Parathyroid adenoma (tissue), 2 donors: ENCODE data around the gene TBL1Y.

ENCODE experiments used
- H2AFZ ChIP-seq: fragments of 300-600 bp; sonication (generic); one replicate; pipeline ENCODE4 v1.7.0; 2017; ENCODE audit warnings: antibody characterized with exemption, mild to moderate bottlenecking
- H3K27ac ChIP-seq: fragments of 300-600 bp; sonication (generic); one replicate; pipeline ENCODE4 v1.7.0; 2017
- H3K27me3 ChIP-seq: fragments of 300-600 bp; sonication (generic); one replicate; pipeline ENCODE4 v1.7.0; 2017; ENCODE audit warnings: low read length; ENCODE audit not compliant: control insufficient read depth, insufficient read depth
- H3K36me3 ChIP-seq: fragments of 300-600 bp; sonication (generic); one replicate; pipeline ENCODE4 v1.7.0; 2017; ENCODE audit warnings: low read length; ENCODE audit not compliant: control insufficient read depth, insufficient read depth
- H3K4me1 ChIP-seq: fragments of 300-600 bp; sonication (generic); one replicate; pipeline ENCODE4 v1.7.0; 2017; ENCODE audit warnings: control low read depth
- H3K4me2 ChIP-seq: fragments of 300-600 bp; sonication (generic); one replicate; pipeline ENCODE4 v1.7.0; 2017; ENCODE audit warnings: low read length
- H3K4me3 ChIP-seq: fragments of 300-600 bp; sonication (generic); one replicate; pipeline ENCODE4 v1.7.0; 2017; ENCODE audit warnings: low read depth, low read length
- H3K79me2 ChIP-seq: fragments of 300-600 bp; sonication (generic); one replicate; pipeline ENCODE4 v1.7.0; 2017; ENCODE audit warnings: control low read depth
- H3K9ac ChIP-seq: fragments of 300-600 bp; sonication (generic); one replicate; pipeline ENCODE4 v1.7.0; 2017; ENCODE audit warnings: mild to moderate bottlenecking
- H3K9me3 ChIP-seq: fragments of 300-600 bp; sonication (generic); one replicate; pipeline ENCODE4 v1.7.0; 2017; ENCODE audit warnings: low read length; ENCODE audit not compliant: control insufficient read depth
- CTCF ChIP-seq: fragments of 300-600 bp; sonication (generic); IDR thresholded peaks from one replicate; pipeline ENCODE4 v1.7.0; 2017; ENCODE audit warnings: antibody characterized with exemption, mild to moderate bottlenecking
- donor health status: primary hyperparathyroidism.

The TBL1Y gene

DNA sequence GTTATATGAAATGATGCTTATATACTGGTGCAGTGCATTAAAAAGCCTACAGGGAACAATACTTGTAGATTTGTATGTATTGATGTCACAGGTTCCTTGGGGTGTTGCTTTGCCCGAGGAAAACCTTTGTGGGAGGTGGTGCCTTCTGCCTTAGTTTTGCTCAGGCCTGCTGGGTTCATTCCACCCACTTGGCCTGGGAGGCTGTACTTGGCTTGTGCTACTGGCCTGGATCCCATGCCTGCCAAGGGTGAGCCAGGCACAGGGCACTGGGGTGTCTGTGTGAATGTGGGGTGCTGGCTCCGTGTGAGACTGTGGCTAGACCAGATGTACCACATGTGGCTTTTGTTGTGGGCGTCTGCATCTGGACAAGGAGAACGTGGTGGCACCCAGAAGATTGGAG, 17.8 kb downstream of the TBL1Y start:
- TF ChIP-seq CTCF: no peak
- Histone ChIP-seq H3K4me3 (no peak overlapping the region), H3K36me3 (no peaks in the 10 kb centered on the region), H3K4me1 (no peaks in the 10 kb centered on the region), H3K9me3 (no peaks in the 10 kb centered on the region), H3K9ac (no peak overlapping the region), H2AFZ (no peak overlapping the region), H3K27me3 (no peaks in the 10 kb centered on the region), H3K4me2 (no peak overlapping the region), H3K79me2 (no peaks in the 10 kb centered on the region), H3K27ac (no peak overlapping the region)

GRCh38 chrY:6929237-6929636, 18.7 kb downstream of the TBL1Y start:
- no peaks in the 10 kb centered on the region for H3K36me3 ChIP-seq
- H3K9ac ChIP-seq: no peak overlapping the region
- H3K27ac ChIP-seq: no peak overlapping the region
- H3K4me3 ChIP-seq: no peak overlapping the region
- H3K79me2 ChIP-seq: no peaks in the 10 kb centered on the region
- H3K9me3 ChIP-seq: no peaks in the 10 kb centered on the region
- no peak overlapping the region for H3K4me2 ChIP-seq
- no peaks in the 10 kb centered on the region for H3K4me1 ChIP-seq
- H2AFZ ChIP-seq: no peak overlapping the region
- no peak for TF ChIP-seq CTCF
- H3K27me3 ChIP-seq: no peaks in the 10 kb centered on the region

DNA sequence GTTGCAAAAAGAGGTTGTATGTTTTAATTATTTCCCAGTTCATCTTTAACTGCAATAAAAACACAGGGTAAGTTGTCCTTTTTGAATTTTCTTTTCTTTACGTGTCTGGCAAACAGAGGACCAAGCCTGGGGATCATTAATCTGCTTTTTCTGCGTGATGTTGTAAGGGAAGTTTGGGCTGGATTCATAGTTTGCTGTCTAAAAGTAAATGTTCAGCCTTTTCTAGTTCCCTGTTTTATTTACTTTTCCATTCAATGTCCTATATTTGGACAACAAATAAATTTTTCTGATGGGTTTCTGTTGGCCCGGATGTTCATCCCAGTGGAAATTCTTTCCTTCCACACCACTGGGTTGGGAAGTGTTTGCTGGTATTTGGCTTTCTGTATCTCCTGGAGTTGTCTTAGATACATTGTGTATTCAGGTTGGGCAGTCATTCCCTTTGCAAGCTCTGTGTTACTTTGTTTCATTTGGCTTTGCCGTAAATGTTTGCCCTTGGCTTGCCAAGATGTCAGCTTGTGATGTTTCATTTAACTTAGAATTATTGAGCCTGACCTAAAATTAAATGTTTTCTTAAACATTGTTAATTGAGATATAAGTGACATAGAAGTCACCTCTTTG, 21.4 kb downstream of the TBL1Y start:
- Histone ChIP-seq H3K27me3 (no peaks in the 10 kb centered on the region), H3K4me3 (no peak overlapping the region), H3K4me2 (no peak overlapping the region), H3K9me3 (no peaks in the 10 kb centered on the region), H3K36me3 (no peaks in the 10 kb centered on the region), H3K79me2 (no peaks in the 10 kb centered on the region), H3K4me1 (no peaks in the 10 kb centered on the region), H3K9ac (no peak overlapping the region), H3K27ac (no peak overlapping the region), H2AFZ (no peak overlapping the region)
- no peak for TF ChIP-seq CTCF

- Histone ChIP-seq H3K36me3 (no peaks in the 10 kb centered on the region), H3K4me2 (no peak overlapping the region), H3K9ac (no peak overlapping the region), H3K27me3 (no peaks in the 10 kb centered on the region), H3K27ac (no peak overlapping the region), H3K4me1 (no peaks in the 10 kb centered on the region), H3K4me3 (no peak overlapping the region), H3K9me3 (no peaks in the 10 kb centered on the region), H3K79me2 (no peaks in the 10 kb centered on the region), H2AFZ (no peak overlapping the region)
- no peak for TF ChIP-seq CTCF
Measured at GRCh38 chrY:6935497-6935896, 25.0 kb downstream of the TBL1Y start.

- H3K4me2 ChIP-seq: no peak overlapping the region
- H3K36me3 ChIP-seq: no peaks in the 10 kb centered on the region
- no peak overlapping the region for H3K9ac ChIP-seq
- no peaks in the 10 kb centered on the region for H3K79me2 ChIP-seq
- H2AFZ ChIP-seq: no peak overlapping the region
- no peak overlapping the region for H3K4me3 ChIP-seq
- H3K9me3 ChIP-seq: no peaks in the 10 kb centered on the region
- H3K27me3 ChIP-seq: no peaks in the 10 kb centered on the region
- no peak overlapping the region for H3K27ac ChIP-seq
- no peaks in the 10 kb centered on the region for H3K4me1 ChIP-seq
- no peak for TF ChIP-seq CTCF
Measured at GRCh38 chrY:6947695-6948094, 37.2 kb downstream of the TBL1Y start.
